Tibial nerve (tissue), 4 donors: ENCODE results near the gene ZNRF3.

Experiments used
- CTCF ChIP-seq, 5 experiments: fragments of 200-600 bp in 3 of 5; fragments of 450-650 bp in 2 of 5; sonication (generic) in 3 of 5; IDR thresholded peaks; one replicate each; pipeline ENCODE4 v1.5.1; 2016 to 2019; ENCODE audit warnings: antibody characterized with exemption in 5 of 5, mild to moderate bottlenecking in 3 of 5, moderate library complexity in 2 of 5
- EP300 ChIP-seq, 2 donors: sonication (generic); formaldehyde crosslinking; IDR thresholded peaks; one replicate each; pipeline ENCODE4 v1.6.1; 2017; ENCODE audit warnings: antibody characterized with exemption in 2 of 2, mild to moderate bottlenecking in 1 of 2
- POLR2A ChIP-seq, 2 donors: fragments of 450-650 bp; IDR thresholded peaks; one replicate each; pipeline ENCODE4 v1.6.1; 2017; ENCODE audit warnings: antibody characterized with exemption in 2 of 2, mild to moderate bottlenecking in 2 of 2, moderate library complexity in 2 of 2

- TF ChIP-seq CTCF (IDR thresholded peaks at IDR 0.05) (no peak), POLR2A (IDR thresholded peaks at IDR 0.05) (no peak), EP300 (IDR thresholded peaks at IDR 0.05) (no peak)
Measured at GRCh38 chr22:28921585-28921879, 38.2 kb downstream of the ZNRF3 start.
